GM18907 (cell line): Measurements from ENCODE around the gene CKB.

Source experiments
- ATAC-seq: cut with Tn5 transposase; IDR thresholded peaks from one replicate; pipeline ENCODE4 v1.9.1; 2021; ENCODE audit warnings: mild to moderate bottlenecking, moderate library complexity; ENCODE audit not compliant: unreplicated experiment

Gene CKB

DNA sequence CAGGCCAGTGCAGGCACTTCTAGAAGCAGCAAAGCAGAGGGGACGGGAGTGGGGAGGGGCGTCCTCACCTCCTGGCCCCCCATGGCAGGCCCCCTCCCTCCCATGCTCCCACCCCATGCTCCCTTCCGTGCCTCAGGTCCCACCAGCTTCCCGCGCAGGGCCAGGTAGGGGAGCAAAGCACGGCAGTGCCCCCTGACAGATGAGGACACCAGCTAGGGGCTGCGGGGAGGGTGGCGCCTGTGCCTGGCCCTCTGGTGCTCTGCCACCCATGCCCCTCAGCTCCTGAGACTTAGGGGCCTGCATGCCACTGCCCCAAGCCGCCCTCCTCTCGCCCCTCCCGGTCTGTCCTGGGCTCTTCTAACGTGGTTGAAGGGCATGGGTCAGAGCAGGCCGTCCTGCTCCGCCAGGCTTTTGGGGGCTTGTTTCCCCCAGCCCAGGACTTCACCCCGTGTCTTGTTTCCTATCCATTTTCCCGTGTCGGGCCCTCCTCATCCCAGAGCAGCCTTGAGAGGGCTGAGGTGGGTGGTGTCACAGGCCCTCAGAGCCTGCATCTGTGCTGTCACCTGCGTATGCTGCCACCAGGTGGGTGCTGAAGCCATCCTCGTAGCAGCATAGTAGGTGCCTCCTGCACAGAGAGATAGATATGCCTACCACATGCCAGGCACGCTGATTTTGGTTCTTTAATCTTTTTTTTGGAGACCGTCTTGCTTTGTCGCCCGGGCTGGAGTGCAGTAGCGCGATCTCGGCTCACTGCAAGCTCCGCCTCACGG is 16.6 kb upstream of the CKB start:
- ATAC-seq: no peak

DNA sequence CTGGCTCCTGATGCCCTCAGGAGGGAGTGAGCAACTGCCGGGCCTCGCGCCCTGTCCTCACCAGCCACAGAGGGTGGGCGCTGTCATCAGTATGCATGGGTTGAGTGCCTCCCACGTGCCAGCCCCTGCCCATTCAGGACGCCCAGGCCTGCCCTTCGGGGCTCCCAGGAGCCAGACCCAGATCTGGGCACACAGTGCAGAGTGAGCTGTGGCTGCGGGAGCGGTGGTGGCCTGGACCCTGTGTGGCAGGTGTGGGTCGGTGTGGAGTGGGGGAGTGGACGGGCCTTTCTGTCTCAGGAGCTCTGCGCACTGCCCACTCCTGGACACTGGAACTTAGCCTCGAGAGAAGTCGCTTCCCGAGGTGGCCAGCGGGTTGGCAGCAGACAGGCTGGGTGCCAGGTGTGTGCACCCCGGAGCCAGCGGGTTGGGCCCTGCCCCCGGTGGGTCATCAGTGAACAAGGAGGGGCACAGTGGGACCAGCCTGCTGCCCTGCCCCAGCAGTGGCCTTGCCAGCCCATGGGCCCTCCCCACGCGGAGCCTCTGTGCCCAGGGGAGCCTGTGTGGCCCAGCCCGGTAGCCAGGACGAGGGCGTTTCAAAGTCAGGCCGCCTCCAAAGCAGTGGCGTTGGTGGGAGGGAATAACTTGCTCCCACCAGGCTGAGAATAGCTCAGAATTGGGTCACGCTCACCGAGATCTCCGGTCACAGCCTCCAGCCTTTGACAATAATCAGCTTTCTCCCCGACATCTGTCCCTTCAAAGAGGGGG is 15.8 kb upstream of the CKB start:
- ATAC-seq: no peak

DNA sequence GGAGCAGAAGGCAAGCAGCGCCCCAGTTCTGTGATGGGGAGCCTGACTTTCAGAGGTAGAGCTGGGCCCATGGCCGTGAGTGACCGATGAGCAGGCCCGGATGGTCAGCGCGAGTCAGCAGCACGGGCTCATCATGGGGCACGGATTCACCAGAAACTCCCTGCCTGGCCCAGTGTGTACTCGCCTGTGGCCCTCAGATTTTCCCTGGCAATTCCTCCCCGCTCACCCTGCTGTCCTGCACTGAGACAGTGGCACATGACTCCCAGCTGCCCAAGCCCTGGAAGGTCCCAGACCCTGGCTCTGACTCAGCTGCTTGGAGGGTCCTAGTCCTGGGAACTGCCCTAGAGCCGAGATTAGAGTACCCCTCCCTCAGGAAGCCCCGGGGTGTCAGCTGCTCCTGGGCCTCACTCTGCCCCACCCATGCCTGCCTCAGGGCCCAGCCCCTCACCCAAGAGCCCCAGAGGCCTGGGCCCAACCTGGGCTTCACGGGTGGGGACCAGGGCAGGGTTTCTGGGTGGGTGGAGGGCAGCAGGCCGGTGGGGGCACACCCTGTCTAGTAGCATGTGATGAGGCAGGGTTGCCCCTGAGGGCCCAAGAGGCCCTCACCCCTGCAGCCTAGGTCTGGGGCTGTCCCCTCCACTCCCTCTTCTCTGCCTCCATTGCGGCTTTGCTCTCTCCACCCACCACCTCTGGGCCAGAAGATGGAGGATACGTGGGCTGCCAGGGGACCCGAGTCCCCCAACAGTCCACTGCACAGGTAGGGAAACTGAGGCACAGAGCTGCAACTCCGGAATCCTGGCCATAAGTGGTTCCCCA is 14.8 kb upstream of the CKB start:
- ATAC-seq: no peak

DNA sequence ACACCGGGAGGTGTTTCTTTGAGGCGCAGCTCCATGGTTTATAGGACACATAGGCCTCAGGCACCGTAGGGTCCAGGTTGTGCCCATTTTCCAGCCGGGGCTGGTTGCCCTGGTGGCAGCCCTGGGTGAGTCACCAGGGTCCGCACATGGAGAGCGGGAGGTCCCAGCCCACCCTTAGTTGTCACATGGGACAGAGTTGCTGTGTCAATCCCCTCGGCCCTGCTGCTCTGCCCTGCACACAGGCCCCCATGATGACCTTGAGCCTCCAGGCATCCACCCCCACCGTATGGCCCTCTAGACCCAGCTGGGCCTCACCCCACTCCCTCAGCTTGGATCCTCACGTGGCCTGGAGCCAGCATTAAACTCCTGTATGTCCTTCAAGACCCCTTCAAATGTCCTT is 14.1 kb upstream of the CKB start:
- no peak for ATAC-seq

DNA sequence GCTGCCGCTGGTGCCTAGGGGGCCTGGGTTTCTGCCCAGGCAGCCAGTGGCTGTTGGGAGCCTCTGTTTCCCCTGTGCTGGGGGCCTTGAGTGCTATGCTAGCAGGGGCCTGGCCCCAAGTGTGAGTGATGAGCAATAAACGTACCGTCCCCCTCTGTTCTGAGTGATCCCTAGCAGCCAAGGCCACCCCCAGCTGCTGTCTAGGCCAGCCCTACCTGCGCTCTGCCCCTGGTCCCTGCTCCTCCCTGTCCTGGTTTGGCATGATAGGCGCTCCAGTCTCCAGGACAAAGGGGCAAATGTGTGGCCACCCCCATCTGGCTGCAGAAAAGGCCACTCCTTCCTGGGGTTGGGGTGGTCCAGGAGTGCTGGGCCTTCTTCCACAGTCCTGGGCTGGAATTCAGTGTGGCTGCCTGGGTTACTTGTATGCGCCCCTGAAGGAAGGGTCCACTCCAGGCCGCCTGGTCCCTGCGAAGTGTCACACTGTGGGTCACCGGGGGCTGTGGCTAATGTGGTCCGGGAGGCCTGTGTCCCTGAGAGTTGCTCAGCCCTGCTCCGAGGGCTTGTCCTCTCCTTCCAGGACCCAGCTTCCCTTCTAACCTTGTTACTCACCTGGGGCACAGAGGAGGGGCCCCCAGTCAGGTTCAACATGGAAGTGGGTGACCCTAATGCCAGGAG is 13.4 kb upstream of the CKB start:
- ATAC-seq: no peak

DNA sequence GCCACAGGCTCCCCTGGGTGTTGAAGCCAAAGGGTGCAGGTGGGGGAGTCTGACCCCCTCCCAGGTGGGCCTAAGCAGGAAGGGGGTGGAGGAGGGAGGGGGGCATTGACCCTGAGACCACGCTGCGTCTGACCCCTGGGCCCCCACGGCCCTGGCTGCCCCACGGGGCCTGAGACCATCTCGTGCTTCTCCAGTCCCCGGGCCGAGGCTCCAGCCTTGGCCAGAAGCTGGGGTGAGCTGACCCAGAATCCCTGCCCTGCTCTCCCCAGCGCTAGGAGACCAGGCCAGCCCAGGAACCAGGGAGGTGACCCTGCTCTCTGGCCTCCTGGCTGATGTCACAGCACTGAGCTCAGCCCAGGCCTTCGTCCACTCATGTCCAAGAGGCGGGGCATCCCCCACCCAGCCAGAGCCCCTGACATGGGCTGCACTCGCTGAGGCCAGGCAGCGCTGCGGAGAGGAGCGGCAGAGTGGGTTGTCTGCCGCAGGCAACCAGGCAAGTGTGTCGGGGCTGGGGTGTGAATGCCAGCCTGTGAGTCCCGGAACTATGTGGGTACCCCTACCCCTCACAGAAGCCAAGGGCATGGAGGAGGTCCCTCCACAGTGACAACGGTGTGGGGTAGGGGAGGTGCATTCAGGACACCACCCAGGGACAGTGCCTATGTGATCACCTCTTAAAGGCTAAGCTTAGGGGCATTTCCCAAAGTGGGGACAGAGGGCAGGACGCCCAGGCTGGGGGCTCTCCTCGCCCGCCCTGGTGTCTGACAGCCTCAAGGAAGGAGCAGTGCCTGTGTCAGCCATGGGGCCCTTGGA is 12.7 kb upstream of the CKB start:
- no peak for ATAC-seq

DNA sequence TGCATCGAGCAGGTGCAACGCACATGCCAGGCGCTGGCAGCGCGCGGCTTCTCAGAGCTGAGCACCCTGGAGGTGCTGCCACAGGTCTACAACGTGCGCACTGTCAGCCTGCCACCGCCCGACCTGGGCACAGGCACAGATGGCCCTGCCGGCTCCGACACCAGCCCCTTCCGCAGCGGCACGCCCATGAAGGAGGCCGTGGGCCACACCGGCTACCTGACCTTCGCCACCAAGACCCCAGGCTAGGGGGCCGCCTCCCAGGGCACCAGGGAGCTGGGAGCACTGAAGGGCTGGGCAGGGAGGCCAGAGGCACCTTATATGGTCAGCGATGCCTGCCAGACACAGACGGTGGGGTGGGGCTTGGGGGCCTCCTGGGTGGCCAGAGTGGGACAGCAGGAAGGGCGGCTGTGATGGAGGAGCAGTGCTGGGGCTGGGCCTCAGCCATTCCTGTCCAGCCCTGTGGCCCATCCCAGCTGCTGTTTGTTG is 12.0 kb upstream of the CKB start:
- no peak for ATAC-seq

DNA sequence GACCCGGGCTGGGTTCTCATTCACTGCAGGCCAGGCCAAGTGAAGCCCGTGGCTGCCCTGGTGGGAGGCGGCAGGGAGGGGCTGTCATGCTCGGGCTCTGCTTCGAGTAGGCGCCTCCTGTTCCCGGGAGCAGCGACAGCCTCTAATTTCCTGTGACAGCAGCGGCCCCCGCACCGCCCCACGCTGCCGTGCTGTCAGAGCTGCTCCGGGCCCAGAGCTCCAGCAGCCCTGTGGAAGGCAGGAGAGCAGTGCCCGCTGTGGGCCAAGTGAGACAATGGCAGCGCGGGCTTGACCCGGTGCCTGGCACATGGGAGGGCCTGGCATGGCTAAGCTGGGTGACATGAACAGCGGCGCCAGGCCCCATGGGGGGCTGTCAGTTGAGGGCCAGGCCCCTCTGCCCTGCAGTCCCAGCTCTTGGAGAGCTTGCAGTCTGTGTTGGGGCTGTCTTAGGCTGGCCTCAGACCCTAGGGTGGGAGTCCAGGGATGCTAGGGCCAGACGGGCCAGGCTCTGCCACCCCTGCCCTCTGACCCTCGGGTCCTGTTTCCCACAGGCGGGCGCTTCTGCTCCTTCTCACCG is 11.5 kb upstream of the CKB start:
- no peak for ATAC-seq

DNA sequence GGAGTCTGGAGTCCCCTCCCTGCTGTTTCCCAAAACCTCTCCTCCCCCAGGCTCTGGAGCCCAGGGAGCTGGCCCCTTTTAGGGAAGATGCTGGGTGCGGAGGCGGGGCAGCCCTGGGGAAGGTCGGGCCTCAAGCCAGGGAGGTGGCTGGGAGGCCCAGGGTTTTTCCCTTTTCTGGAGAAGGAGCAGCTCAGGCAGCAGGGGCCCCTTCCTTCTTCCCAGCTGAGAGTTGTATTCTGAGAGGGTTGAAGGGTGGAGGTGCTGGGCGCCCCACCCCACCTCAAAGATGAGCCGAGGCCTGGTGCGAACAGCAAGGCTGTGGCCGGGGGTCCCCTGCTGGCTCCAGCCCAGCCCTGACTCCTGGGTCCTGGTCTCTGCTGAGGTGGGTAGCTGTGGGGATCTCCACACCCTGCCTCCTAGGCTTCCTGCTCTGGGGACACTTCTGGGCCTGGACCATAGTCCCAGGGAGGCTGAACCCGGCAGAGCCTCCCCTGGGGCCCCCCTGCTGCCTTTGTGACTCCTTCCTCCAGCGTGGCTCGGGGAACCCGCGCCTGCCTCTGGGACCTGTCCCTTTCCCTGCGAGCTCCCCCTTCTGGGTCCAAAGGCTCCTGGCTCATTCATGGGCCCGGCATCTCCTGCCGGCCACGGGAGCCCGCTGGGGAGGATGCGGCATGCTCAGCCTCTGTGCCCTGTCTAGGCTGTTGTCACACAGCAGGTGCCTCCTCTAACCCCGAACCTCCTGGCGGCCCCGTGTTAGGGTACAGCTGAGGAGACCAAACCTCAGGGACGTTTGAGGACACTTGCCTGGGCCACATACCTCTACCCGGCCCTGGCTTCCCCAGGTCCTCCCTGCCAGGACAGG is 10.7 kb upstream of the CKB start:
- ATAC-seq: no peak

DNA sequence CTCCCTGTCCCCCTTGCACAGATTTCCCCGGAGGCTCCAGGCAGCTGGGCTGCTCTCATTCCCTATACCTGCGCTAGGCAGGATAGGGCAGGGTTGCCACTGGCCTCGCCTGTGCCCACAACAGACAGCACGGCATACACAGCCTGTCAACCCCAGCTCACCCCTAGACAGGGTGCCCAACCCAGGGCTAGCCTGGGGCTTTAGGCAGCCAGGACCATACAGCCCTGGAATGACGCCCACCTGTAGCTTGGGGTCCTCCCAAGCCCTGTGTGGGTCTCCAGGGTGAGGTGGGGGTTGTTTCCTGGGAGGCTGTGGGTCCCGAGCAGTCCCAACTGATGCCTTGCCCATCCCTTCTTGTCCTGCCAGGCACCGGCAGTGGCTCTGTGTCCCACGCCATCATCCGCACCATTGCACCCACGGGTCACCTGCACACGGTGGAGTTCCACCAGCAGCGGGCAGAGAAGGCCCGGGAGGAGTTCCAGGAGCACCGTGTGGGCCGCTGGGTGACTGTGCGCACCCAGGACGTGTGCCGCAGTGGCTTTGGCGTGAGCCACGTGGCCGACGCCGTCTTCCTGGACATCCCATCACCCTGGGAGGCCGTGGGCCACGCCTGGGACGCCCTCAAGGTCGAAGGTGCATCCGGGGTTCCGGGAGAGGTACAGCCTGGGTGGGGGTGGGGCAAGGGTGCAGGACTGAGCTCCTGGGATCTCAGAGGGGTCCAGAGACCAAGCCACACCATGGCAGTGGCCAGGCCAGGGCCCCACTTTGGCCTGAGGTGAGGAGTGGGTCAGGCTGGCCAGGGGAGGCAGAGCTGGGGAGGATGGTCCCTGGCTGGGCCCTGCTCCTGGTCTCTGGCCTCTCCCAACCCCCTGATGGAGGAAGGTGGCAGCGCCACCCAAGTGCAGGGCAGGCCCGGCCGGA is 9.8 kb upstream of the CKB start:
- ATAC-seq: no peak

DNA sequence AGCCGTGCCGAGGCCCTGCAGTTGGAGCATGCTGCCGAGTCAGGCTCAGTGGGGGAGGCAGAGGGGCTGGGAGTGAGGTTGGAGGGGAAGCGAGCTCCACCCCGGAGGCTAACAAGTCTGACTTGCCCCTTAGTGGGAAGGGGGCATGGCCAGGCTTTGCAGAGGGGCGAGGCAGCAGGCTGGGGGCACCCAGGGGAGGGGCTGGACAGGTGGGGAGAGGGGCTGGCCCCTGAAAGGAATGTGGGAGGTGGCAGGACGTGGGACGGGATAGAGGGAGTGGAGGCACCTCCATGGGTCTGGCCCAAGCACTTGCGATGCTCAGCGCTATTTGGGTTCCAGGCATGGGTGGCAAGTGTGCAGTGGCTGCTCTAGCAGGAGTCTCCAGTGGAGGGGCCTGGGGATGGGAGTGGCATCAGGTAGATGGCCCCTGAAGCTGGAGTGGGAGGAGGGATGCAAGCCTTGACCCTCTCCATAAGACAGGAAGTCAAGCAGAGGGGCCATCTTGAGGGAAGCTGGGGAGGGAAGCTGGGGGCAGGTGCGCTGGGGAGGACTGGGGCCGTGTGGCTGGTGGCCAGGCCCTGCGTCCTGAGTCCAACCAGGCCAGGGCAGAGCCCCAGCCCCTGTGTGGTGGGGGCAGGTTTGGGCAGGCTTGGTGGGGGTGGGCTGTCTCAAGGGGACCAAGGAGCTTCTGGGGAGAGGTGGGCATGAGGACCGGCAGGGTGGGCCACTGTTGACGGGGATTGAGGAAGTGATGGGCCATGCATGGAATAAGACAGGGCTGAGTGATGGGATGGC is 9.0 kb upstream of the CKB start:
- no peak for ATAC-seq

DNA sequence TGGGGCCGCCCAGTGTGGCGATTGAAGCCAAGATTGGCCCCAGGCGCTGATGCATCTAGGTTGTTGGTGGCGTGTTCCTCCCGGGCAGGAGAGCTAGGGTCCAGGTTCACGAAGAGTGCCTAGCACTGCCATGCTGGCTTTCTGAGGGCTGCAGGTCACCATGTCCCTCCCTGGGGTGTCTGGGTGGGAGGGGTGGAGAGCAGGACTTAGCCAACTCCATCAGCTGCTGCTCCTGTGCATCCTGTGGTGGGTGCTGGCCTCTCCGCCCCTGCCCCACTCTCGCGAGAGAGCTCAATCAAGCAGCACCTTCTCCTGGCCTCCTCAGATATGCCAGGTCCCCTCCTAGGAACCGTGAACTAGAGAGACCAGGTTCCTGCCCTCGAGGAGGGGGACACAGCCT is 8.2 kb upstream of the CKB start:
- no peak for ATAC-seq

DNA sequence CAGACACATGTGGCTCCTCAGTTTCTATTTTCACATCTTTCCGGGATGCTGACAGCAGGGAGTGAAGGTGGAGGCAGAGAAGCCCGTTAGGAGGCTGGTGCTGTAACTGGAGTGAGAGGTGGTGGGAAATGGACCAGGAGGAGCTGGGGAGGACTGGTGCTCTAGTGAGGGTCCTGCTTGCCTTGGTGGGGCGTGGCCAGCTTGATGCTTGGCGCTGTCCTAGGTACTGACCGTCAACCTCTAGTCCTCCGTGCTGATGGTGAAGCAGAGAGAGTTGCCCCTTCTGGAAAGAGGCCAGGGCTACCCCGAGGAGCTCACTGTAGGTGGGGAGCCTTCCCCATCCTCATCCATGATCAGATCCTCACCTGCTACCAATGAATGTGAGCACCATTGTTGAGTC is 7.8 kb upstream of the CKB start:
- no peak for ATAC-seq

DNA sequence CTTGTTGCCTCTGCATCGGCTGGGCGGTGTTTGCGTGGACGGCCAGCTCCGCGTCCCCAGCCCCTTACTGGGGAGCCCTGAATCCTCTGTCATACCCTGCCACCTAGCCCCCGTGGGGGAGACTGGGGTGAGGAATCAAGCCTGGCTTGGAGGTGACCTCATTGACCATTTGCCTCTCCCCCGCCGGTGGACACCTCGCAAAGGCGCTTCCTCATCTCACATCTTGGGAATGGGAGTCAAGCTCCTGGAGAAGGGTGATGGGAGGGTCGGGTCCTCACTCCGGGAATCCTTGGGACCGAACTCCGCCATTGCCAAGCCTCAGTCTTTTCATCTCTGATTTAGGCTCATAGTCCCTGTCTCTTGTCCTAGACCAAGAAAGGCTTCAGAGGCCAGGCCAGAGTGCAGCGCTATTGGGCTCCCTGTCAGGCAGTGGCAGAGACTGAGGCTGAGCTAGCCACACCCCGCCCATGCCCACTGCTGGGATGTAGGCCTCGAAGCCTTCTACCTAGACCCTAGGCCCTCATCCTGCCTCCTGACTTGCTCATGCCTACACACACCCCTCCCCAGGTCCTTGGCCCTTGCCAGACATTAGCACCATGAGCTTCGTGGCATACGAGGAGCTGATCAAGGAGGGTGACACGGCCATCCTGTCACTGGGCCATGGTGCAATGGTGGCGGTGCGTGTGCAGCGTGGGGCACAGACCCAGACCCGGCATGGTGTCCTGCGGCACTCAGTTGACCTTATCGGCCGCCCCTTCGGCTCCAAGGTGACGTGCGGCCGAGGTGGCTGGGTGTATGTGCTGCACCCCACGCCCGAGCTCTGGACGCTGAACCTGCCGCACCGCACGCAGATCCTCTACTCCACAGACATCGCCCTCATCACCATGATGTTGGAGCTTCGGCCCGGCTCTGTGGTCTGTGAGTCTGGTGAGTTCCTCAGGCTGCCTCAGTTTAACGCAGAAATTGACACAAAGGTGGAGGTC is 7.0 kb upstream of the CKB start:
- peak; percentile 2 for ATAC-seq

DNA sequence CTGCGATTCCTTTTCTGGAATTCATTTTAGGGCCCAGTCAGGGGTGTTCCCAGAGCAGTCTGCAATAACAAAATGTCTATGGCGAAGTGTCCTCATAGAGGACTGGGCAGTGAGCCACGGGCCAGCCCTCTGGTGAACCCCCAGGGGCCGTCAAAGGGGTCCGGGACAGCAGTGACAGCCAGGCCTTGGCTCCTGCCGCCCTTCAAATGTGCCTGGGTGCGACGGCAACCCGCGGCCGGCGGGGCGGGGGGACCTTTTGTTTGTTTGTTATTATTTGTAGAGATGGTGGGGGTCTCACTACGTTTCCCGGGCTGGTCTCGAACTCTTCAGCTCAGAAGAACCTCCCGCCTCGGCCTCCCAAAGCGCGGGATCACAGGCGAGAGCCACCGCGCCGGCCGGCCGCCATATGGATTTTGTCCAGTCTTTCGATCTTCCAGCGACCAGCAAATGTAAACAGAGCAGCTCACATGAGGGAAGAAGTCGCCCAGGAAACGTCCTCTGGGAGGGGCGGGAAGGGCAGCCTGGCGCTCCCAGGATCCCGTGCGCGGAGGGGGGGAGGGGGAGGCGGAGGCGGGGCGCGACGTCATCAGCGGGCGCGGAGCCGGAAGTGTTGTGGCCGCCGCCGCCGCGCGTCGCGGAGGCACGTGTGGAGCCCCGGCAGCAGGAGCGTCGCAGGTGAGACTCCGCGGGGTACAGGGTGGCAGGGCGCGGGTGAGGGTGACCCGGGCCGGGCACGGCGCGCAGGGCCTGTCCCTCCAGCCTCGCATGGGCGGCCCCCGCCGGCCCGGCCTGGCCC is 6.2 kb upstream of the CKB start, which contains the start of gene TRMT61A:
Gene TRMT61A, plus strand, starts transcription at position 610 of the 796 bp plus-strand sequence. CDS start 783 bp downstream, outside the sequence.
- peak; percentile 41 for ATAC-seq
